Stimulated activated CD4-positive, alpha-beta T cell treated with anti-CD3 and anti-CD28 coated beads, TNF-alpha, amount 100 ng/mL, for 24 hours (primary cell): Measurements from ENCODE around the gene NPHP4.
"Not testable (repeated sequence)": the region's sequence is repeated elsewhere in the genome, so short reads cannot be mapped to it uniquely, and the experiment has no call there.

Experiments used
- DNase-seq, 3 experiments: peaks; one replicate each; pipeline ENCODE4 v3.0.0-alpha.2; 2020; ENCODE audit warnings: low read depth in 3 of 3

The NPHP4 gene

DNA sequence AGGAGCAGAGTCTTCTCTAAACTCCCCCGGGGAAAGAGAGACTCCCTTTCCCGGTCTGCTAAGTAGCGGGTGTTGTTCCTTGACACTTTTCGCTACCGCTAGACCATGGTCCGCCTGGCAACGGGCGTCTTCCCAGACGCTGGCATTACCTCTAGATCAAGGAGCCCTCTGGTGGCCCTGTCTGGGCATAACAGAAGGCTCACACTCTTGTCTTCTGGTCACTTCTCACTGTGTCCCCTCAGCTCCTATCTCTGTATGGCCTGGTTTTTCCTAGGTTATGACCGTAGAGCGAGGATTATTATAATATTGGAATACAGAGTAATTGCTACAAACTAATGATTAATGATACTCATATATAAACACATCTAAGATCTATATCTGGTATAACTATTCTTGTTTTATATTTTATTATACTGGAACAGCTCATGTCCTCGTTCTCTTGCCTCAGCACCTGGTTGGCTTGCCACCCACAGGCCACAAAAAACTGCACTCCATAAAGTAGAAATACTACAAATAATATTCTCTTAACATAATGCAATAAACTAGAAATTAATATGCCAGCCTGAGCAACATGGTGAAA lies 98.4 kb downstream of the NPHP4 start:
- not testable (repeated sequence) for DNase-seq

DNA sequence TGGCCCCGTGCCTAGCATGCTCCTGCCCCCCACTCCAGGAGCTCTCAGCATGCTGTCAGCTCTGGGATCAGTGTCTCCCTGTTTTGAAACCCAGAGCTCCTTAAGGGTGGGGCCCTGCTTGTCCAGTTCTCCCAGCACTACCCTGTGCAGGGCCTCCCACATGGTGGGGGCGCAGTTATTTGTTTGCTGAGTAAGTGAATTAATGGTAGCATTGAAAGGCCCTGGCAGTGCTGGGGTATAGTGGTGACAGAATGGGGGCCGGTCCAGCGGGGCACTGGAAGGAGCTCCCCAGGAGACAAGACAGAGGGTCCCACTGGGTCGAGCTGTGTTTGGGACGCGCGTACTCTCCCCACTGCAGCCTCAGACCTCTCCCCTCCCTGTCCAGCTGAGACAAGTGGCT lies 99.9 kb downstream of the NPHP4 start:
- DNase-seq = no peak

GRCh38 chr1:5891736-5892135 lies 100.5 kb downstream of the NPHP4 start:
- no peak for DNase-seq

DNA sequence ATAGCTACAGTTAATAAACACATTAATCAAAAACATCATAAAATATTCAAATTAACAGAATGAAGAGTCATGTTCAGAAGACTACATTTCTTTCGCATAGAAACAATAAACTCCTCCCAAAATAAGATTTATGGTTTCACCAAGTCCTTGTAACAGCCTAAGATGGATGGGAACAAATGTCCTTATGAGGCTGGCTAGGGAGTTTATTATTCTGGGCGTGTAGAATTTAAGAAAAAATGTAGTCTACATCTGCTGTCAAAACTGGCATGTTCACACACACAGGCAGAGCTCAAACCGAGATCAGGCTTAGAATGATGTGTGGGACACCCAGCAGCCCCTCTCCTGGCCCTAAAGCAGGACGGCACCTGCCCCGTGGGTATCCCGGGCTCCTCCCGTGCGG lies 101.1 kb downstream of the NPHP4 start:
- no peak for DNase-seq

- DNase-seq = no peak
Measured at GRCh38 chr1:5890346-5891106, 101.7 kb downstream of the NPHP4 start.

DNA sequence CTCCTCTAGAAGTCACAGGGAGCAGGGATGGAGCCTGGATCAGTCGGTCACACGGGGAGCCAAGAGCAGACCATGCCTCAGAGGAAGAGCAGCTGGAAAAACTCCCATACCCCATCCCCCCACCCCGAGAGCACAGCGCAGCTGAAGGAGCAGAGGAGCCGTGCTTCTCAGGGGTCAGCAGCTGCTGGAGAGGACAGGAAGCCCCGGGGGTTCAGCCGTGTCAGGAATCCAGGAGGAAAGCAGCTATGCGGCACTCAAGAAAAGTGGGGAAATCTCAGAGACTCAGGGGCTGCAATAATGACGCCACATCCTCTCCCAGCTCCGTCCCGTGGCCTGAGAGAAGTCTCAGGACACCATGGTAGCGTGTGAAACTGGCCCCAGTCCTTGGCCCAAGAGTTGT lies 102.3 kb downstream of the NPHP4 start:
- no peak for DNase-seq

DNA sequence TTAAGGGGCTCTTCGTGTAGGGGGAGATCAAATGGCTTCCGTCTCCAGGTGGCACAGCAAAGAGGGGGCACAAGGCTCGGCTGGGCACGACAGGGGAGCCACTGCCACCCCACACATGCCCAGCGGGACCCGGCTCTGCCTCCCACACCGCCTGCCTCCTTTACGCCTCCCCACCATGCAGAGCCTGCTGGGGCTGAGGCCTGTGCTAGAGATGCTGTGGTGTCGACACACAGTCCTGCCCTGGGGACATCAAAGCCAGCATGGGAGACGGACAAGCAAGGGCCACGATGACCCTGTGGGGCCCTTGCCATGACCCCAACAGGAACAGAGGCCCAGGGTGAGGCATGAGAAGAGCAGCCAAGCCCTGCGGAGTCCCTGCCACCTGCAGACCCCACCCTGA lies 102.8 kb downstream of the NPHP4 start:
- no peak for DNase-seq

- DNase-seq = no peak
Measured at GRCh38 chr1:5888606-5889211, 103.5 kb downstream of the NPHP4 start.

GRCh38 chr1:5887971-5888361 lies 104.3 kb downstream of the NPHP4 start:
- no peak for DNase-seq

GRCh38 chr1:5887349-5887970 lies 104.8 kb downstream of the NPHP4 start:
- no peak for DNase-seq

DNA sequence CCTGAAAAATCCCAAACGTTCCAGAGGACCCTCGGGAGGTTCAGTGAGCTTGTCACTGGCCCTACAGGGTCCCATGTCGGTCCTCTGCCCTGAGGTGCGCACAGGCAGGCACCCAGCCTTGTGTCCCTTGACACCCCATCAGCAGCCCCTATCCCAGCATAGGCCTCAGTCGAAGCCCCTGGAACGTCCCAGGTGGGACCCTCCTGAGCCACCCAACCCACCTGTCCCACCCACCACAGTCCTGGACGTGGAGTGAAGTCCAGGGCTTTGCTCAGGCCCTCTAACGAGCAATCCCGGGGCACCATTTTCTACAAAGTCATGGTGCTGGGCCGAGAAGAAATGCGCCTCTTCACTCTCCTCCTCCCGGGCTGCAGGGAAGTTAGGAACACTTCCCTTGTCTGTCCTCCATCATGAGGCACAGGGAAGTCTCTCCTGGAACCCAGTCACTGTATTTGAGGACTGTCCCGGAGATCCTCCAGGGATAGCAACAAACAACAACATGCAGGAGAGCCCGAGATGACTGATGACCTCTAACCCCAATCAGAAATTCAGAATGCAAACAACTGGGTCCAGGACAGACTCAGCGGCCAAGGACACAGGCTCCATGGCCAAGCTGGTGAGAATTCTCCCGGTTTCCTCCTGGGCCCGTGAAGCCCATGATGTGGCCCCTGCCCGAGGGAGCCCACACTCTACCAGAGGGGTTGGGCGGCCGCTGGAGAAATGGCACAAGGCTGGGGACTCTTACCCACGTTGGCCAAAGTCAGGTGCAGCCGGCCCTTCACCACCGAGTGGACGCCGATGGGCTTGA lies 105.5 kb downstream of the NPHP4 start:
- no peak for DNase-seq

GRCh38 chr1:5886140-5886483 lies 106.1 kb downstream of the NPHP4 start:
- no peak for DNase-seq

DNA sequence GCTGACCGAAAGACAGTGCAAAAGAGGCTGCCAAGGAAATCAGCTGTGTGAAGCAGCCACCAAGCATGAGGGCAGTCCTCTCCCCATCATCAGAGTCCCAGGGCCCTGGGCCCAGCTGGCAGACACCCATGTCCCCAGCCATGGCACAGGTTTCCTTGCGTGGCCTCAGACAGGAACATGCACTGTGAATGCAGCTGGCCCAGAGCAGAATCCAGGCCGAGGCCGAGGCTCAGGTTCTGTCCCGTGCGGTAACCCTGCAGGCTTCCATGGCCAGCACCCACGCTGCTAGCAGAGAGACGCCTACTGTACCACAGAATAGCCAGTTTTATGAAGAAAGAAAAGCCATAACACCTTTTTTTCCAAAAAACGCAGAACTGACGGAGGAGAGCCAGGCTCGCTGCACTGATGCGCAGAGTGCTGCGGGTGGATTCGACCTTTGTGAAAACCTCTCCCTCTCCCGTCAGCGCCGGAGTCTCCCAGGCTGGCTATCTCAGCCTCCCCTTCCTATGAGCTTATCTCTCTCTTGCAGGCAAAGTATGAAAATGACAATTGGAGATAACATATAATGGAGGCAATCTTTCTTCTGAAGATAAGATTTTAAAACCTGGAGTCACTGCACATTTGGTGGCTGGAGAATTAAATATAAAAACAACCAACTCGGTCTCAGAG lies 106.6 kb downstream of the NPHP4 start:
- no peak for DNase-seq

DNA sequence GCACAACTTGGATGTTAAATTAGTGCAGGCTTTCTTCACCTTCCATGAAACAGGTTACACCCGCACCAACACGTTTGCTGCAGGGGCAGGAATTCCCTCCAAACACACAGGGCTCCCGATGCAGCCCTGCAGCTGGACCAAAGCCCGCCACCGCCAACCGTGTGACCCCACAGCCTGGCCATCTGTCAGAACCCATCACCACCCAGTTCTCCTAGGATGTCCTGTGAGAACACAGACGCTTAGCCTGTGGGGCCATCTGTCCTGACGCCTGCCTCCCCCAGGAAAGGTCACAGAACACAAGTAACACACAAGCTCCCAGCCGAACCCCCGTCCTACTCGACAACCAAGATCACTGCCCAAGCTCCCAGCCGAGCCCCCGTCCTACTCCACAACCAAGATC lies 108.1 kb downstream of the NPHP4 start:
- no peak for DNase-seq

GRCh38 chr1:5883129-5884048 lies 108.8 kb downstream of the NPHP4 start:
- no peak for DNase-seq

- DNase-seq = no peak
Measured at GRCh38 chr1:5882367-5883128, 109.7 kb downstream of the NPHP4 start.

DNA sequence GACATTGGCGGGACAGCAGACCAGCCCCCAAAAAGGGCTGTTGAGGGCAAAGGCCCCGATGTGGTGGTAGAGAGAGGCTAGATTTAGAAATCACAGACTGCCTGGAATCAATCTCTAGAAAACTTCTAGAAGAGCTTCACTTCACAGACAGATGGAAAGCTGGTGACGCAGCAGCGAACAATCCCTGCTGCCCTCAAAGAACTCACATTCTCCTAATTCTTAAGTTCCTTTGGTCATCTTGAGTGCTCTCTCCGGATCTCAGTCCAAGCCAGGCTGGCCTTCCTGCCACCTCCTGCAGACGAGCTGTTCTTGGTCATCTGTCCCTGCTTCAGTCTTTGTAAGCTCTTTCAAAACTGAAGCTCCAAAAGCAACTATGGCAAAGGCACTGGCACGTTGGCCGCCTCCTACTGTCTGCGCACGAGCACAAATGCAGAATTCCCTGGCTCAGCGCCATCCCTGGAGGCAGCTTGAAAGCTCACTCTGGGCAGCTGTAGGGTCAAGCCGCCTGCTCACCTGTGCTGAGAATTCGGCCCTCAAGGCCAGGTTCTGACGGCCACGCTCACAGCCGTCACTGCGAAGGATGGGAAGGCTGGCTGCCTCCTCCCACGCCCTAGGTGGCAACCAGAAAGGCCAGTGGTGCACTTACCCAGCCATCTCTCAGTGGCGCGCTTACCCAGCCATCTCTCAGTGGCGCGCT lies 110.6 kb downstream of the NPHP4 start:
- DNase-seq = no peak

- DNase-seq = no peak
Measured at GRCh38 chr1:5880630-5881405, 111.4 kb downstream of the NPHP4 start.
